ENCODE results near the gene NUDCD3. TPM values are rescaled to one million over a fixed set of nuclear protein-coding genes. Genes with fewer than 3 reads are reported as not detected.

NUDCD3 gene
- total RNA-seq (2014; rRNA removed; shearing (Covaris generic)), result 47.0 and 81.1 TPM in 2 replicates

DNA sequence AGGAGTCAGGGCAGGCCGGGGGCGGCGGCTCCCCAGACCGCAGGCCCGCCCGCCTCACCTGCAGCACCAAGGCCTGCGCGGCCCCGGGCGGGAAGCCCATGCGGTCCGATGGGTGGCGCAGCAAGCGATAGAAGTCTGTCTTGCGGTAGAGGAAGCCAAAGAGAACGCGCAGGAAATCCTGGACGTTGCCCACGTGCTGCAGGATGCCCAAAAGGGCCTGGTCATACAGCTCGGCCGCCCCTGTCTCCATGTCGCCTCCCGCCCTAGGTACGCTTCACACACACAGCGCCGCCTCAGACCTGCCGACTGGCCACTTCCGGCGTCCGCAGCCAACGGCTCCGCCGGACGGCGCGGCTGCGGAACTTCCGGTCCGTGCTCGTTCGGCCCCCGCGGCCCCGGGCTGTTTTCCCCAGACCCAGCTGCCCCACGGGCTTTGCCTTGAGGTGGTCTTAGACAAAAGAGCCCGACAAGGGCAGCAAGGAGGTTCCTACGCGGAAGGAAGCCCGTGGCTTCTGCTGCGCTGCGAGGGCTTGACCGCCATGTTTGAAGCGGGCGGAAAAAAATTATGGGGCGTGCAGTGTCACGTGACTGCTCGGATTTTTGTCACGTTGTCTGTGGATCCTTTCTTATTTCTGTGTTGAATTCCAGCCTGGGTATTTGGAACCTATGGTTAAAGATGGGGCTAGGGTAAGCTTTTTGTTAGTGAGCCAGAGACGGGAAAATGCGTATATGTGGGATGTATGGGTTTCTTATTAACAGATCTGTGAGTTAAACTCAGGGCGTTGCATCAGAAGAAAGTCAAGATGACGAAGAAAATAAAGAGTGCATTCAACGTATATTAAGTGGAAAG, at the start of gene NUDCD3:
Gene NUDCD3 (minus strand): TSS at position 308 of the 850 bp plus-strand sequence. CDS start 58 bp downstream, at position 250.
- DNase-seq (ENCODE audit: low read depth), result peak; percentile 87

- DNase-seq (ENCODE audit: low read depth), result no peak
Observed at GRCh38 chr7:44539669-44540506, 49.4 kb upstream of the NUDCD3 start.

DNA sequence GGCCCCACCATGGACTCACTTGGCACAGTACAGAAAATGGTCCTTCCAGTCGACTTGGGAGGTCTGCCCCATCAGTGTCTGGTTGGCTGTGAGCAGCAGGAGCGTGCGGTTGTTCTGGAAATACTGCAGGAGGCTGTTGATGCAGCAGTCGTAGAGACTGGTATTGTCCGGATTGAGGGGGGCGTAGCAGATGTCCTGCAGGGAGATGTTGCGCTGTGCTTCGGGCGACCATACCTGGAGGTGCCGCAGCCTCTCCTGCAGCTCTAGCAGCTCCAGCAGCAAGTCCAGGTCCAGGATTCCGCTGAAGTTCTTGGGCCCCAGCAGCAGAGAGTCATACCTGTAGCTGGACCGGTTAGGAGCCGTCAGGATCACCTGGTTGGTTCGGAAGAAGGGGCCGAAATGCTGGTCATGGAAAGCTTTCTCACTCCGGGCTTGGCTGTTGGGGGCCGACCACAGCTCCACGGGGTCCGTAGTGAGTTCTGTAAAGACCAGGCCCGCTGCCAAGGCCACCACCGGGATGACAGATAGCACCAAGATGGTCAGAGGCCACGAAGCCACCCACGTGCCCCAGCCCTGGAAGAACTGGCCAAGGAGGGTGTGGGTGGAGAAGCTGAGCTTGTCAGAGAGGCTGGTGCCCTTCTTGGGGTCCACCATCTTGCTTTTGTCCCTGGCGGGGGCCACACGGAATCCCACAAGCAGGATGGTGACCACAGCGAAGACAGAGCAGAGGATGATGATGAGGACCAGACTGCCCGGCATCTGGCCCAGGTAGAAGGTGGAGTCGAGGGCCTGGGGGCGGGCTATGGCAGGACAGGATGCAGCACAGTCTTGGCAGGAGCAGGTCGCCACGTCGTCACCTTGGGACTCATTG, 48.6 kb upstream of the NUDCD3 start:
- no peak for DNase-seq (ENCODE audit: low read depth)

DNA sequence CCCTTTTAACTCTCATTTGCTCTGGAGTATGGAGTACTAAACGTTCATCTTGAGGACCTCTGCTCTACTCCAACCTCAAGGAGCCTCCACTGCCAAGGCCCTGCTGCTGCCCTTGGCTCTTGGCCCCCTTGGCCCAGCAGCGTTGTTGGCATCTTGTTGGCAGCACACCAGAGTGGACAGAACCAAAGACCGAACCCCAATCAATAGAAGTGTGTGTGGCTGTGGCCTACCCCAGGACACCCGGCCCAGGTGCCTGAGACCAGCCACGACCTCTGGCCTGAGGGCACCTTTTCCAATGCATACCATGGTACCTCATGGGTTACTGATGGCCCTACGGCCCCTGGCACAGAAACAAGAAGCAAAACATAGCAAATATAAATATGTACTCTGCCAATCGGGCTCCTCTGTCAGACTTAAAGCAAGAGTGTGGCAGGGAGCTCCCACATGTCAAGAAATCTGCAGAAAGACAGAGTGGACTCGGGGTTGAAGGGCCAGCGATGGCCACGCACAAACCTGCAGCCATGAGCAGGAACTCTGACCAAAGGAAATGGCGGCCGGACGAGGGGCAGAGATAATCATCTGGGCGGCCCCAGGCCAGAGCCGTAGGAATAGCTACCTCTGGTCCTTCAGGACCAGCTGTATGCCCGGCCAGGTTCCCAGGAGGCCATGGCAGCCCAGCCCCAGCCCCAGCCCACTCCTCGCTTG, 47.8 kb upstream of the NUDCD3 start:
- no peak for DNase-seq (ENCODE audit: low read depth)

- no peak for DNase-seq (ENCODE audit: low read depth)
Observed at GRCh38 chr7:44537442-44537841, 47.0 kb upstream of the NUDCD3 start.

DNA sequence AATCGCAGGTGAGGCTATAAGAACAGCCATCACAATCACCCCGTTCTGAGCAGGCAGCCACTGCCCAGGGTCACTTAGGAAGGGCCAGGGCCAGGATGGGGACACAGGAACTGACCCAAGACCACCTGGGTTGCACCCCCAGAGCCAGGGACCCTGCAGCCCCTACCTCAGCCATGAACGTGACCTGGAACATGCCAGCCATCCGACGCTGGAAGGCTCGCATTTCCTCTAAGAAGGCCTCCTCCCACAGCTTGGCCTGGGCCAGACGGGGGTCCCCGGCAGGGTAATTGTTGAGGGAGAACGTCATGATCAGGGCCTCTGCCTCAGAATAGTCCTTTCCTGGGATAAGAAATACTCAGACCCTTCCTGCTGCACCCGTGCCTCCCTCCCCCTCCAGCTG, 45.6 kb upstream of the NUDCD3 start:
- DNase-seq (ENCODE audit: low read depth), result no peak

DNA sequence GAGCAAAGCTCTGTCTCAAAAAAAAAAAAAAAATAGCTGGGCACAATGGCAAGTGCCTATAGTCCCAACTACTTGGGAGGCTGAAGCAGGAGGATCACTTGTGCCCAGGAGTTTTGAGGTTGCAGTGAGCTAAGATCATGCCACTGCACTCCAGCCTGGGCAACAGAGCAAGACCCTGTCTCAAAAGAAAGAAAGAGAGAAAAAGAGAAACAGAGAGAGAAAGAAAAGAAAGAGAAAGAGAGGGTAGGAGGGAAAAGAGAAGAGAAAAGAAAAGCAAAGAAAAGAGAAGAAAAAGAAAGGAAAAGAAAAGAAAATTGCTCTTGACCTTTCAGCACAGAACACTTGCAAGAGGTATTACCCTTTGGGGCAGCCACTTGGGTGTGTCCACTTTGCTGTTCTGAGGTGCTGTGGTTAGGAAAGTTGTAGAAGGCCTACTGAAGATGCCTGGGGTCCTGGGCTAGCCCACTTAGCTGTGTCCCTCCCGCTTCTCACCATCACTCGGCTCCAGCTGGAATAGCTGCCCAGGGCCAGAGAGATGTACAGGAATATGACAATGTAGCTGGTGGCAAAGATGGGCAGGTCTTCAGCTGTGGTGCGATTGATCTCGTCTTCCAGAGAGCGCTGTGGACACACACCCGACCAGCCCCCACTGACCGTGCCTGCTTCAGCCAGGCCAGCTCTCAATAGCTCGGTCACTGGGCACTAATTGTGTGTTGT, 45.0 kb upstream of the NUDCD3 start:
- no peak for DNase-seq (ENCODE audit: low read depth)

DNA sequence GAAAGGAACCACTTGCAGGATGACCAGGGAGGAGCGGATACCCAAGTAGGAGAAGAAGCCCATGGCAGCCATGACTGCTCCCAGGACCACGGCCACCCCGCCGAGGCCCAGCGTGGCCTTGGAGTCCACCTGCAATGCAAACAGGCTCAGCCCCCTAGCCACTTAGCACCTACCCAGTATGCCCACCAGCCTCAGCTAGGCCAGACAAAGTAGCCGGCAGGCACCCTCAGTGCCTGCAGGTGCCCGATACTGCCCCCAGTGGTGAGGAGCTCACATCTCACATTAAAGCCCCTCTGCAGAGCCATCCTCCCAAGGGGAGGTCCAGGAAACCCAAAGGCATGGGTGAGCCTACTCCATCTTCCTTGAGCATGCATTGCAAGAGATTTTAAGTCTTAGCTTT, 44.0 kb upstream of the NUDCD3 start:
- peak; percentile 44 for DNase-seq (ENCODE audit: low read depth)

DNA sequence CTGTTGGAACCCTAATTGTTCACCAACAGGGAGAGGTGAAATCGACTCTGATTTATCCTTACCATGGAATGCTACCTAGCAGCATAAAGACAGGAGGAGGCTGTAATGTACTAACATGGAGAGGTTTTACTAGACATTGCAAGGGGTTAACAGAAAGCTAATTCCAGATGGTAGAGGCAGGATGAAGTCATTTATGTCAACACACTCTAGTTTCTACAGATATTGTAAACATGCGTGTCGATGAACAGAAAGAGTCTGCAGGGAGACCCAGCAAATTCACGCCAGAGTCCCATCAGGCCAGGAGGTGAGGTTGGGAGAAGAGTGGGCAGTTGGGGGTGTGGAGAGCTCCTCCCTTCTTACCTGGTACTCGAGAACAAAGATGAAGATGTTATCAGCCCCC, 43.6 kb upstream of the NUDCD3 start:
- no peak for DNase-seq (ENCODE audit: low read depth)

GRCh38 chr7:44533301-44534055, 43.0 kb upstream of the NUDCD3 start:
- peak; percentile 44 for DNase-seq (ENCODE audit: low read depth)

DNA sequence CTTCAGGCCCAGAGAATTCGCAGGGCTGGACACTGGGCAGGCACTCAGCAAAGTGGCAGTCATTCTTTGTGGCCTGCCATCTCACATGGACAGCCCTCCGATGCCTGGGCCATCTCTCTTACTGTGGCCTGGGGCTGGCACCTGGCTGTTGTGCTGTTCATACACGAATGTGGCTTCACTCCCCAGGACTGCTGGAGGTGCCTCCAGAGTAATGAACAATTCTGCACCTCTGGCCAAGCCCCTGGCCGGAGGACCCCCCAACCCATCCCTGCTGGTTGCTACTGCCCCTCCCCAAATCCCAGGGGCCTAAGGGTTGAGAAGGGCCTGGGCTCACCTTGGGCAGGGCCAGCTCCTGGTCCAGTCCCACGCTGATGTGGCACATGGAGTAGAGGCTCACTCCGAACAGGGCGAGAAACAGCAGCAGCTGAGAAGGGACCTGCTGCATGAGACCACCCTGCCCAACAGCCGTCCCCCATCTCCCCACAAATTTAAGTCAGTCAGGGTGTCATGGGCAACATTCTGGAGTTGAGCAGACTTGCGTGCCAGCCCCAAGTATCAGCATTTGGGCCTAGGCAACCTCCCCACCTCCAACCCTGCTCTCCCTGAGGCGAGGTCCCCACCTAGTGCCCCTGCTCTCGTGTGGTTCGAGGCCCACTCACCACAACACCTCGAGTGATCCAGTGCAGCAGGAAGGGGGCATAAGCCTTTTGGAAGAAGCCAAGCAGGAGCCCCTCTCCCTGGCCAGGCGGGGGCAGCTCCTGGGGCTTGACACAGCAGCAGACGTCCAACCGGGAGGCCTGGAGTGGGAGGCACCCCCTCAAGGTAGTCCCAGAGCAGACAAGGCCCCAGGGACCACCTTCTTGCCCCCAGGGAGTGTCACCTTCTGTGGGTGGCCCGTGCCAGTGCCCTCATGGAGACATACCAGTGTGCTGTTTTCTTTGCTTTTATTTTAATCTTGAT, 41.2 kb upstream of the NUDCD3 start:
- no peak for DNase-seq (ENCODE audit: low read depth)

GRCh38 chr7:44530990-44531389, 40.5 kb upstream of the NUDCD3 start:
- DNase-seq (ENCODE audit: low read depth), result no peak

- no peak for DNase-seq (ENCODE audit: low read depth)
Observed at GRCh38 chr7:44524811-44525388, 34.4 kb upstream of the NUDCD3 start.

DNA sequence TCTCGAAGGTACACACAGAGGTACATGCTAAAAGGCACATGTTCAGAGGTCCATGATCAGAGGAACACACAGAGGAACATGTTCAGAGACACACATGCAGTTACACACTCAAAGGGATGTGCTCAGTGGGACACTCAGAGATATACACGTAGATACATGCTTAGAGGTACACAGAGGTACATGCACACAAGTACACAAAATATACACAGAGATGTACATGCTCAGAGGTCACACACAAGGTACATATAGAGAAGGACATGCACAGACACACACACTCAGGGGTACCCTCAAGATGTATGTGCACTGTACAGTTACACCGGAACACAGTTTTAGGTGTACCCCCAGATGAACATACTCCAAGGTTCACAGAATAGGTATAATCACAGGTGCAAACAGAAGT, 31.9 kb upstream of the NUDCD3 start:
- DNase-seq (ENCODE audit: low read depth), result no peak

DNA sequence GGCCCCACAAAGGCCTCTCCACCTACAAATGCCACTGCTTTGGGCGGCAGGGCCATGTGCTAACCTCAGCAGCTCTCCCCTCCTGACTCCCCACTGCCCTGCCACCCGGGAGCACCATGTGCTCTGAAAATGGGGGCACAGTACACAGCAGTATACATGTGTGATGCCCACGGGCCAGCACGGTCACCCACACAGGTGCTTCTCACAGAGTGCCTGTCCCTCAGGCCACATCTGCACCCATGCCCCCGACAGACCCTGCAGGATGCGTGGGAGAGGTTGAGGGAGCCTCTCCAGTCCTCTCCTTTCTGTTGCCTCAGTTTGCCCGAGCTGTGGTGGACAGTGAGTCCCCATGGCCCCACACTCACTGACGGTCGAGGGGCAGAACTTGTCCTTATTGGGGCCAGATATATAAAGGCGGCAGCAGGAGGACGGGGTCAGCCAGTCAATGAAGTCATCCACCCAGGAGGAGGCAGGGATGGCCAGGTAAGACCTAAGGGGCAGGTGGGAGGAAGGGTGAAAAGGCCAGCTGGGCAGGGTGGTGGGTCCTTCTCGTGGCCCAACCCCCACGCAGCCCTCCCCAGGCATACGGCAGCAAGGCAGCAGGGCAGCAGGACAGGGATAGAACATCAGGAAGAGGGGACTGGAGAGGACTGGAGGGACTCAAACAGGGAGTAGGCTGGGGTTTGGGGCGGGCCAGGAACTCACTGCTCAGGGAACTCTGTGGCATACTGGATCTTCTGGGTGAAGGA, 31.1 kb upstream of the NUDCD3 start:
- no peak for DNase-seq (ENCODE audit: low read depth)

DNA sequence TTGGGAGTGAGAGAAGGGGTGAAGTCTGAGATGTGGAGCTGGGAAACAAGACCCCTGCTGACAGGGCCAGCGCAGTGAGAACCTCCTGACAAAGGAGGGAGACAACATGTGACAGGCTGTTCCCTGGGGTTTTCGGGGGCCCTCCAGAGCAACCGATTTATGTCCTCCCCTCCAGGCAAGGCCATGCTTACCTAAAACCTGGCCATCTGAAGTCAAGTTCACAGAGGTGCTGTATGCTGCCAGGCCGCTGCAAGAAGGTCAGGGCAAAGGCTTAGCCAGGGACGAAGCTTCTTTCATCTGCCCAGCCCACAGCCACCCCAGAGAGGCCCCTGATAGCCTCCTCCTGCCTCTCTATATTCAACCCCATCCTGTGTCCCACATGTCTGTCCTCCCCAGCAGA, 30.1 kb upstream of the NUDCD3 start:
- DNase-seq (ENCODE audit: low read depth), result no peak

DNA sequence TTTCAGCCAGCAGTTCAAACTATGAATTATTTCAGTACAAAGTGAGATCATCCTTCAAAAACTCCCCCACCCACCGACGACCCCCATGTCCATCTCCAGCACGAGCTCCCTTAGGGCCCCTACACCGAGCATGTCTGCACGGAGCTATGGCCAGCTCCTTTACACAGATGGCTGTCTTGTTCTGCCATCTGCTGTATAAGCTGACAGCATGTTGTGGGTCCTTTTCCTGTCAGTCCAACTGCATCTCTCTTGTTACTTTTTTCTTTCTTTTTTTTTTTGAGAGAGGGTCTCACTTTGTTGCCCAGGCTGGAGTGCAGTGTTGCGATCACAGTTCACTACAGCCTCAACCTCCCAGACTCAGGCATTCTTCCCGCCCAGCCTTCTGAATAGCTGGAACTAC, 29.1 kb upstream of the NUDCD3 start:
- DNase-seq (ENCODE audit: low read depth), result no peak

DNA sequence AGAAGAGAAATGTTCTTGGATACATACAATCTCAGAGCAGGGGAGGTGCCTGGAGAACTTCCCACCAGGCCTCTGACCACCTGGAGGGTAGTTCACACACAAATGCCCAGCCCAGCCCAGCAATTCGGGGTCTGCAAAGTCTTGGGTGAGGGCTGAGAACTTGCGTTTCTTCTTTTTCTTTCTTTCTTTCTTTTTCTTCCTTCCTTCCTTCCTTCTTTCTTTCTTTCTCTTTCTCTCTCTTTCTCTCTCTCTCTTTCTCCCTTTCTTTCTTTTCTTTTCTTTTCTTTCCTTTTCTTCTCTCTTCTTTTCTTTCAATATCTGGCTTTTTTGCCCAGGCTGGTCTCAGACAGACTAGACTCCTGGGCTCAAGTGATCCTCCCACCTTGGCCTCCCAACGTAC, 28.3 kb upstream of the NUDCD3 start:
- DNase-seq (ENCODE audit: low read depth), result no peak

Measured in RPMI7951 (cell line).